ENCODE results near the gene TOMM5.

TOMM5 gene

DNA sequence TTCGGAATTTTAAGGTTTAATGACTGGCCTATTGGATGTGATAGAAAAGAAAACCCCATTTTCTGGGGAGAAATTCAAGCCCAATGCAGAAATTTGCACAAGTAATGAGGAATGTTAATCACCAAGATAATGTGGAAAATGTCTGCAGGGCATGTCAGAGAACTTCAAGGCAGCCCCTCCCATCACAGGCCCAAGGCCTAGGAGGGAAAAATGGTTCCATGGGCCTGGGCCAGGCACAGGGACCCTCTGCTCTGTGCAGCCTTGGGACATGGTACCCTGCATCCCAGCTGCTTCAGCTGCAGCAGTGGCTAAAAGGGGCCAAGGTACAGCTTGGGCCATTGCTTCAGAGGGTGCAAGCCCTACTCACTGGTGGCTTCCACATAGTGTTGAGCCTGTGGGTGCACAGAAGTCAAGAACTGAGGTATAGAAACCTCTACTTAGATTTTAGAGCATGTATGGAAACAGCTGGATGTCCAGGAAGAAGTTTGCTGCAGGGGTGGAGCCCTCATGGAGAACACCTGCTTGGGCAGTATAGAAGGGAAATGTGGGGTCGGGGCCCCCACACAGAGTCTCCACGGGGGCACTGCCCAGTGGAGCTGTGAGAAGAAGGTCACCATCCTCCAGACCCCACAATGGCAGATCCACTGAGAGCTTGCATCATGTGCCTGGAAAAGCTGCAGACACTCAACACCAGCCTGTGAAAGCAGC lies 28.4 kb downstream of the TOMM5 start:
- no peak for DNase-seq

DNA sequence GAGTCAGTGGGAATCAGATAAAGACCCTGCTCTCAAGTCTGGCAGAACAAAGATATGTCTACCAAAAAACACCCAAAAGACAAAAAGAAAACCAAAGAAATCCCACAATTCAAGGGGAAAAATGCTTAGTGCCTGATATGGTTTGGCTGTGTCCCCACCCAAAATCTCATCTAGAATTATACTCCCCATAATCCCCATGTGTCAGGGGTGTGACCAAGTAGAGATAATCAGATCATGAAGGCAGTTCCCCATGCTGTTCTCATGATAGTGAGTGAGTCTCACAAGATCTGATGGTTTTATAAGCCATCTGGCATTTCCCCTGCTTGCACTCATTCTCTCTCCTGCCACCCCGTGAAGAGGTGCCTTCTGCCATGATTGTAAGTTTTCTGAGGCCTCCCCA lies 29.6 kb downstream of the TOMM5 start:
- DNase-seq: no peak

- DNase-seq: no peak
These were observed 30.7 kb downstream of the TOMM5 start for GRCh38 chr9:37561682-37562081.

DNA sequence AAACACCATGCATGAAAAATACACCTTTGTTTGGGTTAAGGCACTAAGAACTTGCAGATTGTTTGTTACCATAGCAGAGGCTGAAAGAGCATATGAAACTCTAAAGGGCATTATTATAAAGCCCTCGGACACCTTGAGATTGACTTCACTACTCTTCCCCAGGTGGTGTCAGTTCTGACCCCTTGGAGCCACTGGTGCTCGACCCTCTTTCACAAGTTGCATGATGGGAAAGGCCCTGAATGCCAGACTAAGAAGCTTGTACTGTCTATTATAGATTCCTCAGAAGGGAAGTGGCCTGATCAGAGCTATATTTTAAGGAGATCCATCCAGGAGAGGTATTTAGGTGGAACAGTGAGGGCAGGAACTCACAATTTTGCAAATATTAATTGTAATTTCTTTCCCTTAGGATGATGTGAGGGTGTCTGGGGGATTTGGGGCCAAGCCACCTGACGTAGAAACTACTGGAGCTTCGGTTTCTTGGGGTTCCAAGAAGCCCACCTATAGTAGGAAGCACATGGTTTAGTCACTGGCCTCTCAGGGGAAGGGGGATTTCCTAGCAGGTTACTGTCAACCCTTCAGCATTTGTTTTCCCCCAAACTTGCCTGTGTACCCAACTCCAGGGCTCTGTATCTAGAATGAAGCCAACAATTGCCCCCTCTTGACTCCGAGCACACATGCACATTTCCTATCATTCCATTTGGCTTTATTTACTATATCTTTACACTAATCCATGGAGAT lies 32.4 kb downstream of the TOMM5 start:
- no peak for DNase-seq

GRCh38 chr9:37559125-37559524 lies 33.3 kb downstream of the TOMM5 start:
- no peak for DNase-seq

DNA sequence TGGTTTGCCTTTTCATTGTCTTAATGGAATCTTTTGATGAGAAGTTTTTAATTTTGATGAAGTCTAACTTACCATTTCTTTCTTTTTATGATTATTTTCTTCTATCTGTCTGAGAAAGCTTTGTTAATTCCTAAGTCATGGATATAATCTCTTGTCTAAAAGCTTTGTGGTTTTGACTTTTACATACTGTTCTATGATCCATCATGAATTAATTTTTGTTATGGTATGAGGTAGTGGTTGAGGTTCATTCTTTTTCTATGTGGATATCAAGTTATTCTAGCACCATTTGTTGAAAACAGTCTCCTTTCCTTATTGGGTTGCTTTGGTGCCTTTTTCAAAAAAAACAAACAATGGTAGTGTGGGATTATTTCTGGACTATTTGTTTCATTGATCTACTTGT lies 36.6 kb downstream of the TOMM5 start:
- DNase-seq: no peak

DNA sequence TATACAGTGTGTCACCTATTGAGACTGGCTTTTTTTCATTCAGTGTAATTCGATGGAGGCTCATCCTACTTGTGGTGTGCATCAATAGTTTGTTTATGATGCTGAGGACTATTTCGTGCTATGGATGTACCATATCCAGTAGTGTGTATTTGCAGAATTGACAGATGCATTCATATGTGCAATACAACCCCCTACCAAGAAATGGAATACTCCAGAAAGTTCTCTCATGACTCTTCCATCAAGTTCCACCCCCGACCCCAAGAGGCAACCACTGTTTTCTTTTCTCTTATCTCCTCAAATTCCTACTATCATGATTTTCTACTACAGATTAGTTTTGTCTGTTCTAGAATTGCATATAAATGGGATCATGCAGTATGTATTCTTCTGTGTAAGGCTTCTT lies 38.1 kb downstream of the TOMM5 start:
- no peak for DNase-seq

GRCh38 chr9:37551888-37552287 lies 40.5 kb downstream of the TOMM5 start:
- no peak for DNase-seq

GRCh38 chr9:37551468-37551867 lies 40.9 kb downstream of the TOMM5 start:
- DNase-seq: no peak

- DNase-seq: no peak
These were observed 41.6 kb downstream of the TOMM5 start for GRCh38 chr9:37550781-37551180.

GRCh38 chr9:37549527-37549926 lies 42.9 kb downstream of the TOMM5 start:
- DNase-seq: no peak

GRCh38 chr9:37547328-37547878 lies 45.0 kb downstream of the TOMM5 start:
- DNase-seq: no peak

DNA sequence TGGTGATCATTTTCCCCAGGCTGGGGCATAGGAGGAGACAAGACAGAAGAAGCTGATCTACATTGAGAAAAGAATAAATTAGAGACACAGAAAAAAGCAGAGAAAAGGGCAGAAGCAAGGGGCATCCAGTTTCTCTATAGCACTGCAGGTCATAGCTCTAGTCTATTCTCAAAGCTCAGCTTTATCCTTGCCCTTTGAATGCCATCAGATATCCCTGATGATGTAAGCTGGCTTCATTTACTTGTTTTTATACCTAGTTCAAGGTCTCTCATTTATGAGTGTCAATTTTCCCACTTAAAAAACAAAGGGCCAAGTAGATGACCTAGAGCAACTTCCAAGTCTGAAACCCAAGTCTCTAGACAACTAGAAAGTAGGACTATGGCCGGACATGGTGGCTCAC lies 48.9 kb downstream of the TOMM5 start:
- DNase-seq: no peak

- DNase-seq: no peak
These were observed 49.5 kb downstream of the TOMM5 start for GRCh38 chr9:37542895-37543294.

- DNase-seq: no peak
These were observed 49.9 kb downstream of the TOMM5 start for GRCh38 chr9:37542488-37542887.

GRCh38 chr9:37541465-37541864 lies 50.9 kb downstream of the TOMM5 start:
- no peak for DNase-seq

DNA sequence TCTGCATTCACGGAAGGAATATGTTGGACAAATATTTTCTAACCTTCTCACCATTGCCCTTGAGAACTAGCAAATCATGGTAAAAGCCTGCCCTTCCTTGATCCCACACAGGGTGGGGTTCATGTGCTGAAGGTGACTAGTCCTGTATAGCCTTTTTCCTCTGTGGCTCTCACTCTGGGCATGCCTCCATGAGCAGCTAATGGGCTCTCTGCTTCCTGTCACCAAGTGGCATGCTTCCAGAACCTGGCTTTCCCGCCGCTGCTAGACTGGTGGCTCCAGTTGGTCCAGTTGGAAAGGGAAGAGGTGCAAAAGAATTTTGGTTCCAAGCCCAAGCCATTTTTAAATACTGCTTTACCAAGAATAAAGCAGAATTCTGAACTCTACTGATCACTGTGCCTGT lies 51.8 kb downstream of the TOMM5 start:
- peak in 12 of 56 donors; percentile 1 to 26 (median 7) for DNase-seq

DNA sequence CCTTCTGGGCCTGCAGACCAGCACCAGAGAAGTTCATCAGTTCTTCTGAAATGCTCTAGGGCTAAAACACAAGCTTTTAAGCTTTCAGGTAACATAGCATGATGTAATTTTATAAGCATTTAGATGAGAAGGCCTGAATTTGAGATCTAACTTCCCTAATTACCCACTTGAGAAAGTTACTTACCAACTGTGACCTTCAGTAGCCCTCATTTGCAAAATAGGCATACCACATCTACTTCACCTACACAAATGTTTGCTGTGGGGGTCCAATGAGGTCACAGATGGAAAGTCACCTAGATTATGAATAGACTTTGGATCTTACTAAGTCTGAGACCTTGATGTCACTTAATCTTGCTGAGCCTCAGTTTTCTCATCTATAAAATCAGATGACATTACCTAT lies 52.8 kb downstream of the TOMM5 start:
- no peak for DNase-seq

All from nucleus accumbens (tissue), 56 donors.